ENCODE measurements around the gene DIS3L2. TPM values are rescaled to one million over a fixed set of nuclear protein-coding genes. Genes with fewer than 3 reads are reported as not detected.

DIS3L2 gene
- total and polyA plus RNA-seq, 2 of the 4 experiments (the other 2 are of a cell fraction) = 14.7 to 19.2 TPM

GRCh38 chr2:232249096-232249495 lies 287.6 kb downstream of the DIS3L2 start:
- ATAC-seq (ENCODE audit: low read depth) = no peak
- Histone ChIP-seq H3K56ac (ENCODE audit: extremely low read depth, insufficient read depth, low read length) (no peak overlapping the region), H3K36me3 (ENCODE audit: control insufficient read depth, insufficient read depth, low read length) (0 out of 2 replicates have a peak, but pooled peaks cover 3% of the 10 kb centered on the region), H3K14ac (replicated peaks; ENCODE audit: low read depth, low read length) (no peak overlapping the region), H4K5ac (ENCODE audit: low read depth, low read length) (no peak overlapping the region), H3K9me3 (ENCODE audit: control insufficient read depth, insufficient read depth, low read length) (no peaks in the 10 kb centered on the region), H2AK9ac (replicated peaks; ENCODE audit: low read depth, low read length, poor library complexity) (no peak overlapping the region), H2AK5ac (ENCODE audit: low read depth, low read length) (no peak overlapping the region), H2BK120ac (ENCODE audit: low read depth, low read length) (no peak overlapping the region), H3K23ac (ENCODE audit: low read depth, low read length) (no peak overlapping the region), H2BK15ac (ENCODE audit: low read depth, low read length) (no peak overlapping the region), H3K9ac (ENCODE audit: low read depth, low read length) (no peak overlapping the region), H3K27ac (ENCODE audit: insufficient read depth, low read length) (no peak overlapping the region), H2AFZ (replicated peaks; ENCODE audit: low read length, poor library complexity) (no peak overlapping the region), H3K9me1 (ENCODE audit: insufficient read depth, low read length) (peaks cover 3% of the 10 kb centered on the region; the same call in 1 of the 2 replicates), H2BK20ac (ENCODE audit: low read depth, low read length) (no peak overlapping the region), H3K4me1 (ENCODE audit: control insufficient read depth, insufficient read depth, low read length) (no peaks in the 10 kb centered on the region), H4K91ac (ENCODE audit: insufficient read depth, low read depth, low read length) (no peak overlapping the region), H3K27me3 (ENCODE audit: control insufficient read depth, insufficient read depth, low read length) (no peaks in the 10 kb centered on the region), H4K8ac (ENCODE audit: low read depth in 2 of 2, low read length in 2 of 2) (no peak overlapping the region), H4K20me1 (ENCODE audit: insufficient read depth, low read length) (no peaks in the 10 kb centered on the region), H3K4me3 (ENCODE audit: insufficient read depth, low read depth, low read length) (no peak overlapping the region), H3K4ac (ENCODE audit: low read depth, low read length) (no peak overlapping the region), H2BK5ac (ENCODE audit: low read depth, low read length, poor library complexity, severe bottlenecking) (no peak overlapping the region), H3K79me1 (ENCODE audit: low read depth in 1 of 2, low read length in 2 of 2) (no peaks in the 10 kb centered on the region), H3K18ac (ENCODE audit: low read depth, low read length) (no peak overlapping the region), H3K4me2 (ENCODE audit: low read depth, low read length) (no peak overlapping the region)
- TF ChIP-seq MAZ (IDR thresholded peaks at IDR 0.05; ENCODE audit: borderline replicate concordance, low read depth, low read length) = no peak
- TF ChIP-seq ELK1 (IDR thresholded peaks at IDR 0.05; ENCODE audit: borderline replicate concordance, low read depth, low read length) = no peak
- TF ChIP-seq RFX5 (IDR thresholded peaks at IDR 0.05; ENCODE audit: low read depth, low read length) = no peak
- no peak for TF ChIP-seq FOS (IDR thresholded peaks at IDR 0.05; ENCODE audit: low read depth, low read length)
- TF ChIP-seq MAFK (IDR thresholded peaks at IDR 0.05; ENCODE audit: low read depth, low read length) = no peak
- TF ChIP-seq RCOR1 (IDR thresholded peaks at IDR 0.05; ENCODE audit: insufficient replicate concordance, low read length) = no peak
- no peak for TF ChIP-seq CTCF (conservative IDR thresholded peaks at IDR 0.05; ENCODE audit: low read depth, low read length)
- TF ChIP-seq SMC3 (IDR thresholded peaks at IDR 0.05; ENCODE audit: low read depth, low read length) = no peak
- no peak for TF ChIP-seq MXI1 (IDR thresholded peaks at IDR 0.05; ENCODE audit: borderline replicate concordance, low read depth, low read length)
- no peak for TF ChIP-seq POLR2A (IDR thresholded peaks at IDR 0.05; ENCODE audit: low read depth, low read length)
- no peak for TF ChIP-seq USF2 (IDR thresholded peaks at IDR 0.05; ENCODE audit: low read depth, low read length)
- no peak for TF ChIP-seq RAD21 (IDR thresholded peaks at IDR 0.05; ENCODE audit: low read length)
- no peak for TF ChIP-seq CHD1 (IDR thresholded peaks at IDR 0.05; ENCODE audit: low read depth, low read length)
- TF ChIP-seq BHLHE40 (IDR thresholded peaks at IDR 0.05; ENCODE audit: low read depth, low read length) = no peak
- no peak for TF ChIP-seq NFE2L2 (IDR thresholded peaks at IDR 0.05; ENCODE audit: low read depth, low read length)
- no peak for TF ChIP-seq CEBPB (IDR thresholded peaks at IDR 0.05; ENCODE audit: low read depth, low read length)
- dilution Hi-C loops (cut with HindIII; ENCODE audit: low sequenced_read_pairs, unreplicated experiment) = no loop called here
- ChIA-PET CTCF (interaction anchor here (0.9 kb wide), 1 partner anchor 334 kb away, joined by 3 read pairs; no protein-coding TSS in a partner anchor), POLR2A (ENCODE audit: unreplicated experiment) (no interaction called here)
- intact Hi-C loops (cut with micrococcal nuclease) = no loop called here
- in situ Hi-C loops (cut with MboI; ENCODE audit: low sequenced_read_pairs) = no loop called here
- 100% methylated on average over 1 of the region's 3 CpGs; no CpG with 5 or more reads in 1 of the 2 experiments for WGBS, 2 experiments (ENCODE audit: extremely low coverage in 2 of 2, insufficient read length in 1 of 2)
- BruUV-seq (replicated peaks) = no TSS peak
- DNase-seq = no peak
